ENCODE results near the gene CPSF4L.

- TF ChIP-seq, protein P1, sequence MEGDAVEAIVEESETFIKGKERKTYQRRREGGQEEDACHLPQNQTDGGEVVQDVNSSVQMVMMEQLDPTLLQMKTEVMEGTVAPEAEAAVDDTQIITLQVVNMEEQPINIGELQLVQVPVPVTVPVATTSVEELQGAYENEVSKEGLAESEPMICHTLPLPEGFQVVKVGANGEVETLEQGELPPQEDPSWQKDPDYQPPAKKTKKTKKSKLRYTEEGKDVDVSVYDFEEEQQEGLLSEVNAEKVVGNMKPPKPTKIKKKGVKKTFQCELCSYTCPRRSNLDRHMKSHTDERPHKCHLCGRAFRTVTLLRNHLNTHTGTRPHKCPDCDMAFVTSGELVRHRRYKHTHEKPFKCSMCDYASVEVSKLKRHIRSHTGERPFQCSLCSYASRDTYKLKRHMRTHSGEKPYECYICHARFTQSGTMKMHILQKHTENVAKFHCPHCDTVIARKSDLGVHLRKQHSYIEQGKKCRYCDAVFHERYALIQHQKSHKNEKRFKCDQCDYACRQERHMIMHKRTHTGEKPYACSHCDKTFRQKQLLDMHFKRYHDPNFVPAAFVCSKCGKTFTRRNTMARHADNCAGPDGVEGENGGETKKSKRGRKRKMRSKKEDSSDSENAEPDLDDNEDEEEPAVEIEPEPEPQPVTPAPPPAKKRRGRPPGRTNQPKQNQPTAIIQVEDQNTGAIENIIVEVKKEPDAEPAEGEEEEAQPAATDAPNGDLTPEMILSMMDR (conservative IDR thresholded peaks at IDR 0.05; ENCODE audit: low read depth, low read length) = no peak
- no peak for TF ChIP-seq EZH2 (IDR thresholded peaks at IDR 0.05; ENCODE audit: borderline replicate concordance, low read depth, low read length, poor library complexity, severe bottlenecking)
Observed at GRCh38 chr17:73209436-73209835, 52.2 kb downstream of the CPSF4L start.

Measured in A673 (cell line).